ENCODE data around the gene RBM33. TPM values are rescaled to one million over a fixed set of nuclear protein-coding genes. Genes with fewer than 3 reads are reported as not detected.

Gene RBM33
- total and polyA plus RNA-seq, 8 donors: 7.5 to 182 (median 60.5) TPM

- no peak overlapping the region for H3K27ac ChIP-seq
- 66 to 81% (median 68%) methylated on average over 7 of the region's 7 CpGs for WGBS, 5 donors
- no peak for TF ChIP-seq CTCF (IDR thresholded peaks at IDR 0.05)
- no peak for TF ChIP-seq POLR2A (IDR thresholded peaks at IDR 0.05)
- TF ChIP-seq EP300 (IDR thresholded peaks at IDR 0.05): no peak
- no peak for TF ChIP-seq POLR2AphosphoS5 (IDR thresholded peaks at IDR 0.05)
- peaks cover 31 to 77% (median 52%) of the 10 kb centered on the region in 4 donors for H3K4me1 ChIP-seq
- no peaks in the 10 kb centered on the region for H3K9me3 ChIP-seq
- H3K27me3 ChIP-seq: no peaks in the 10 kb centered on the region
- no peaks in the 10 kb centered on the region for H3K36me3 ChIP-seq
- intact Hi-C loops (cut with DNase I; ENCODE audit: low total_unique reads): no loop called here
- DNase-seq: no peak
- H3K4me3 ChIP-seq: no peak overlapping the region
These were observed 12.4 kb downstream of the RBM33 start for GRCh38 chr7:155656891-155657290.

GRCh38 chr7:155660059-155660757 is 15.7 kb downstream of the RBM33 start:
- intact Hi-C loops (cut with DNase I; ENCODE audit: low total_unique reads): no loop called here
- Histone ChIP-seq H3K27me3 (no peaks in the 10 kb centered on the region), H3K36me3 (peaks cover 0 to 4% (median 1%) of the 10 kb centered on the region in 4 donors), H3K9me3 (no peaks in the 10 kb centered on the region), H3K4me1 (peaks cover 14 to 68% (median 40%) of the 10 kb centered on the region in 4 donors), H3K4me3 (no peak overlapping the region), H3K27ac (no peak overlapping the region)
- 77 to 89% (median 83%) methylated on average over 5 of the region's 5 CpGs for WGBS, 5 donors
- DNase-seq: no peak
- no peak for TF ChIP-seq CTCF (IDR thresholded peaks at IDR 0.05)
- no peak for TF ChIP-seq POLR2AphosphoS5 (IDR thresholded peaks at IDR 0.05)
- no peak for TF ChIP-seq POLR2A (IDR thresholded peaks at IDR 0.05)
- no peak for TF ChIP-seq EP300 (IDR thresholded peaks at IDR 0.05)

GRCh38 chr7:155660758-155661093 is 16.3 kb downstream of the RBM33 start:
- H3K9me3 ChIP-seq: no peaks in the 10 kb centered on the region
- intact Hi-C loops (cut with DNase I; ENCODE audit: low total_unique reads): no loop called here
- peaks cover 17 to 68% (median 41%) of the 10 kb centered on the region in 4 donors for H3K4me1 ChIP-seq
- TF ChIP-seq POLR2AphosphoS5 (IDR thresholded peaks at IDR 0.05) (no peak), EP300 (IDR thresholded peaks at IDR 0.05) (no peak), POLR2A (IDR thresholded peaks at IDR 0.05) (no peak), CTCF (IDR thresholded peaks at IDR 0.05) (no peak)
- no peak overlapping the region for H3K4me3 ChIP-seq
- no peak overlapping the region for H3K27ac ChIP-seq
- H3K27me3 ChIP-seq: no peaks in the 10 kb centered on the region
- DNase-seq: no peak
- peaks cover 0 to 6% (median 2%) of the 10 kb centered on the region in 4 donors for H3K36me3 ChIP-seq
- 63 to 100% (median 89%) methylated on average over 1 of the region's 1 CpG for WGBS, 5 donors

GRCh38 chr7:155662343-155663043 is 18.0 kb downstream of the RBM33 start:
- Histone ChIP-seq H3K4me3 (no peak overlapping the region), H3K27ac (no peak overlapping the region), H3K36me3 (peaks cover 0 to 12% (median 2%) of the 10 kb centered on the region in 4 donors), H3K27me3 (no peaks in the 10 kb centered on the region), H3K9me3 (no peaks in the 10 kb centered on the region), H3K4me1 (peaks cover 15 to 78% (median 46%) of the 10 kb centered on the region in 4 donors)
- no peak for DNase-seq
- TF ChIP-seq POLR2AphosphoS5 (IDR thresholded peaks at IDR 0.05): no peak
- TF ChIP-seq POLR2A (IDR thresholded peaks at IDR 0.05): no peak
- no peak for TF ChIP-seq EP300 (IDR thresholded peaks at IDR 0.05)
- no peak for TF ChIP-seq CTCF (IDR thresholded peaks at IDR 0.05)
- 90 to 99% (median 97%) methylated on average over 5 of the region's 5 CpGs for WGBS, 5 donors
- intact Hi-C loops (cut with DNase I; ENCODE audit: low total_unique reads): no loop called here
